T-cell (primary cell): ENCODE data around the gene MYO1D. TPM values are rescaled to one million over a fixed set of nuclear protein-coding genes. Genes with fewer than 3 reads are reported as not detected.

Source experiments
- ATAC-seq, 4 experiments: fragments of 200-7000 bp in 3 of 4; fragments of 150-1000 bp in 1 of 4; cut with Tn5 transposase; replicated peaks in 1 of 4; 1 replicate in 3 of 4; 2 replicates in 1 of 4; pipeline ENCODE4 v1.10.0; 2021; ENCODE audit warnings: moderate library complexity in 3 of 4, mild to moderate bottlenecking in 2 of 4, moderate number of reproducible peaks in 1 of 4
- CTCF ChIA-PET, 2 donors: fragments of 300-600 bp; sonication (Branson Sonifier 250); formaldehyde crosslinking; loops; one replicate each; lab custom pipeline; 2022; ENCODE audit warnings: antibody characterized with exemption in 2 of 2; lab: Charles Lee
- POLR2A ChIA-PET, 2 donors: fragments of 300-600 bp; sonication (Branson Sonifier 250); formaldehyde crosslinking; loops; one replicate each; lab custom pipeline; 2022; ENCODE audit warnings: antibody characterized with exemption in 2 of 2; lab: Charles Lee
- DNase-seq, 35 experiments: peaks; one replicate each; pipeline versions ENCODE4 v3.0.0 to v3.0.0-alpha.2; 2013 to 2023
- H3K27ac ChIP-seq: one replicate; pipeline ENCODE4 v1.5.1; 2013; ENCODE audit warnings: low read length
- H3K27me3 ChIP-seq, 2 experiments: replicated peaks in 1 of 2; 1 replicate in 1 of 2; 2 replicates in 1 of 2; pipeline versions ENCODE4 v1.6.1 to v1.7.0; 2013; ENCODE audit warnings: low read length in 1 of 2, mixed read lengths in 1 of 2; ENCODE audit not compliant: control insufficient read depth in 2 of 2, insufficient read depth in 2 of 2; ENCODE audit errors: extremely low read depth in 1 of 2
- H3K36me3 ChIP-seq, 2 donors: 1 replicate in 1 of 2; 2 replicates in 1 of 2; pipeline versions ENCODE4 v1.6.1 to v1.7.0; 2013; ENCODE audit warnings: low read length in 1 of 2; ENCODE audit not compliant: control insufficient read depth in 2 of 2, insufficient read depth in 1 of 2; ENCODE audit errors: extremely low read depth in 1 of 2
- H3K4me1 ChIP-seq, 2 experiments: 1 replicate in 1 of 2; 2 replicates in 1 of 2; pipeline versions ENCODE4 v1.6.1 to v1.7.0; 2013; ENCODE audit warnings: low read length in 2 of 2, mixed read lengths in 1 of 2; ENCODE audit not compliant: insufficient read depth in 2 of 2, control insufficient read depth in 1 of 2; ENCODE audit errors: extremely low read depth in 1 of 2
- H3K4me3 ChIP-seq, 2 donors: 1 replicate in 1 of 2; 2 replicates in 1 of 2; pipeline versions ENCODE4 v1.5.1 to v1.7.0; 2013; ENCODE audit warnings: mild to moderate bottlenecking in 2 of 2, low read length in 1 of 2, moderate library complexity in 1 of 2; ENCODE audit not compliant: control insufficient read depth in 1 of 2; ENCODE audit errors: extremely low read depth in 1 of 2
- H3K9me3 ChIP-seq: 2 replicates; pipeline ENCODE4 v1.7.0; 2013
- H3K27ac Mint-ChIP-seq, 2 donors: one replicate each; pipeline ENCODE4 v1.8.0; 2020 to 2021; ENCODE audit warnings: mild to moderate bottlenecking in 2 of 2, mixed read lengths in 2 of 2
- H3K27me3 Mint-ChIP-seq, 2 donors: one replicate each; pipeline ENCODE4 v1.8.0; 2021 to 2022; ENCODE audit warnings: mixed read lengths in 2 of 2
- H3K36me3 Mint-ChIP-seq: one replicate; pipeline ENCODE4 v1.8.0; 2021; ENCODE audit warnings: mixed read lengths
- H3K4me1 Mint-ChIP-seq, 3 donors: one replicate each; pipeline ENCODE4 v1.8.0; 2020 to 2022; ENCODE audit warnings: mixed read lengths in 3 of 3, mild to moderate bottlenecking in 1 of 3
- H3K4me3 Mint-ChIP-seq, 3 donors: one replicate each; pipeline ENCODE4 v1.8.0; 2020 to 2022; ENCODE audit warnings: mild to moderate bottlenecking in 3 of 3, mixed read lengths in 3 of 3, moderate library complexity in 3 of 3
- H3K9me3 Mint-ChIP-seq, 3 donors: one replicate each; pipeline ENCODE4 v1.8.0; 2020 to 2022; ENCODE audit warnings: mixed read lengths in 3 of 3
- WGBS: methylation state at CpG from one replicate; pipeline ENCODE4 v1.1.5; 2013; ENCODE audit warnings: missing lambda C conversion rate; ENCODE audit not compliant: insufficient coverage; 5-methylcytosine and 5-hydroxymethylcytosine counted together
- total RNA-seq, 35 experiments: library from RNA in 6 of 35; stranded (reverse) in 6 of 35; fragments of 120-200 nt in 1 of 35; gene quantifications; one replicate each; pipeline versions ENCODE4 v1.2.1 to v1.2.4 and lab custom pipeline; 2013 to 2026

The MYO1D gene
- total RNA-seq, 5 donors from 2014 or later (not counting 1 experiment from before 2014, with no cell fraction given) = 8.3 to 11.1 (median 9.5) TPM

DNA sequence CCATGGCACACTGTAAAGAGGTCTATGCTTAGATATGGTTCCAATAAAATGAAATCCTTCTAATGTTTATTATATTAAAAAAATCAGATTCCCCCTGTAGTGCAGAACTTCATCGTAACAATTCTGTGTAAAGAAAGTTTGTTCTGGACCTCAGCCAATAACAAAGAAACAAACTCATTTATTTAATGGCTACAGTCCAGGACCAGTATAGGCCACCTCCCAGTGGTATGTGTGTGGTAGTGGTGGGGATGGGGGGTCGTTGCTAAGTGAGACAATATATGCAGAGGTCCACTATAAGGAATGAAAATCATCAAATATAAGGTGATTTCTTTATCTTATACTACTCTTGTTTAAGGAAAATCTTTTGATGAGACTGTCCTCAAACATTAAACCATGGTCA lies 253.7 kb downstream of the MYO1D start:
- no CpG with 5 or more reads among the region's 2 CpGs for WGBS
- ChIA-PET POLR2A (no interaction called here), CTCF (no interaction called here)
- Mint-ChIP-seq H3K36me3 (no peaks in the 10 kb centered on the region), H3K4me3 (no peak overlapping the region), H3K4me1 (no peaks in the 10 kb centered on the region), H3K9me3 (no peaks in the 10 kb centered on the region), H3K27me3 (no peaks in the 10 kb centered on the region), H3K27ac (no peak overlapping the region)
- DNase-seq = no peak
- Histone ChIP-seq H3K27me3 (no peaks in the 10 kb centered on the region), H3K4me3 (no peak overlapping the region), H3K9me3 (no peaks in the 10 kb centered on the region), H3K36me3 (no peaks in the 10 kb centered on the region), H3K27ac (no peak overlapping the region), H3K4me1 (no peaks in the 10 kb centered on the region)
- ATAC-seq = no peak

- Histone ChIP-seq H3K9me3 (no peaks in the 10 kb centered on the region), H3K4me3 (no peak overlapping the region), H3K36me3 (no peaks in the 10 kb centered on the region), H3K4me1 (no peaks in the 10 kb centered on the region), H3K27me3 (no peaks in the 10 kb centered on the region), H3K27ac (no peak overlapping the region)
- H3K4me3 Mint-ChIP-seq = no peak overlapping the region
- no peak for DNase-seq
- CTCF ChIA-PET = no interaction called here
- no peaks in the 10 kb centered on the region for H3K27me3 Mint-ChIP-seq
- ATAC-seq = no peak
- H3K36me3 Mint-ChIP-seq = no peaks in the 10 kb centered on the region
- 79% methylated on average over 2 of the region's 4 CpGs for WGBS
- no peaks in the 10 kb centered on the region for H3K4me1 Mint-ChIP-seq
- POLR2A ChIA-PET = no interaction called here
- H3K9me3 Mint-ChIP-seq = no peaks in the 10 kb centered on the region
- no peak overlapping the region for H3K27ac Mint-ChIP-seq
Measured at GRCh38 chr17:32622540-32622939, 254.4 kb downstream of the MYO1D start.

DNA sequence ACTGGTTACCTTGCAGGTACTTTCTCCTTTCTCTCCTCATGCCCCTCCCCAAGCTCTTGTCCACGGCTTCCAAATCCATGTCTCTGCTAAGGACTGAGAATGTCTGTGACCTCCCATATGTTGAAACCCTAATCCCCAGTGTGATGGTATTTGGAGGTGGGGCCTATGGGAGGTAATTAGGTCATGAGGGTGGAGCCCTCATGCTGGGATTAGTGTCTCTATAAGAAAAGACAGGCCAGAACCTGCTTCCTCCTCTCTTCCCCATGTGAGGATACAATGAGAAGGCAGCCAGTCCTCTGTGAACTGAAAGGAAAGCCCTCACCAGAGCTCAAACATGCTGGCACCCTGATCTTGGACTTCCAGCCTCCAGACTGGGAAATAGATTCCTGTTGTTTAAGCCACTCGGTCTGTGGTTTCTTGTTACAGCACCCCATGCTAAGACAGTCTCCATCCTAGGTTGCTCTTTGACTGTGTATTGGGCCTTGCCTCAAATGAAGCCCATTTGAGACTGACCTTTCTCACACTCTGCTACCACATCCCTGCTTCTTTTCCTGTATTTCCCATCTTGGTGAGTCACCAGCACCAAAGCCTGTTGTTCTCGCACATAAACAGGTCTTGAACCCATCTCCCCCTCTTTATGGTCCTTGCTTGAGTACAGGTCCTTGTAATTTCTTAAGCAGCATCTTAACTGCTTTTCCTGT lies 255.2 kb downstream of the MYO1D start:
- H3K27me3 Mint-ChIP-seq = no peaks in the 10 kb centered on the region
- H3K4me3 Mint-ChIP-seq = no peak overlapping the region
- no peaks in the 10 kb centered on the region for H3K9me3 ChIP-seq
- no peaks in the 10 kb centered on the region for H3K4me1 ChIP-seq
- DNase-seq (no peak), ATAC-seq (no peak)
- H3K4me1 Mint-ChIP-seq = no peaks in the 10 kb centered on the region
- 94% methylated on average over 2 of the region's 3 CpGs for WGBS
- POLR2A ChIA-PET = interaction anchor here in 1 of 2 donors (0.5 to 0.6 kb wide), 3 partner anchors 10 to 166 kb away, joined by 3 to 8 read pairs (median 4); no protein-coding TSS in a partner anchor
- no peak overlapping the region for H3K27ac ChIP-seq
- H3K9me3 Mint-ChIP-seq = no peaks in the 10 kb centered on the region
- H3K27ac Mint-ChIP-seq = no peak overlapping the region
- no peaks in the 10 kb centered on the region for H3K36me3 Mint-ChIP-seq
- H3K4me3 ChIP-seq = no peak overlapping the region
- CTCF ChIA-PET = interaction anchor here in 1 of 2 donors (0.6 kb wide), 1 partner anchor 127 kb away, joined by 3 read pairs; no protein-coding TSS in a partner anchor
- no peaks in the 10 kb centered on the region for H3K36me3 ChIP-seq
- no peaks in the 10 kb centered on the region for H3K27me3 ChIP-seq

DNA sequence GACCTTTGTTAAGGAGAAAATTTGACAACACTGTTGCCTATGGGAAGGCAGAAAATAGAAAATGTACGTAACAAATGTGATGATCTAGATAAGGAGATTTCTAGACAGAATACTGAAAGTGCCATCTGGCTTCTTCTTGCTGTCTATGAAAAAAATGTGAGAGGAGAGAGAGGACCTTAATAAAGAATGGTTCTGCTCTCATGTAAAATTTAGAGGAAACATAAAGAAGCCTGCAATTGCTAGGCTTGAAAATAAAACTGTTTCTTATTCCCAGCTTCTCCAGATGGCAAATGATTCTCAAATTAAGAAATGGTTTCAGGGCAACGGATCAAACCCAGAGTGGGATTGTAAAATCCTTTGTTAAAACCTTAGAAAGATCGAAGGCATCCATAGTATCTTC lies 261.6 kb downstream of the MYO1D start:
- DNase-seq (no peak), ATAC-seq (no peak)
- no peaks in the 10 kb centered on the region for H3K9me3 Mint-ChIP-seq
- Histone ChIP-seq H3K9me3 (no peaks in the 10 kb centered on the region), H3K27ac (no peak overlapping the region), H3K27me3 (no peaks in the 10 kb centered on the region), H3K4me1 (no peaks in the 10 kb centered on the region), H3K36me3 (no peaks in the 10 kb centered on the region), H3K4me3 (no peak overlapping the region)
- POLR2A ChIA-PET = no interaction called here
- no peaks in the 10 kb centered on the region for H3K27me3 Mint-ChIP-seq
- H3K4me3 Mint-ChIP-seq = no peak overlapping the region
- 91% methylated on average over 3 of the region's 3 CpGs for WGBS
- CTCF ChIA-PET = interaction anchor here in 1 of 2 donors (0.7 kb wide), 1 partner anchor 17 kb away, joined by 3 read pairs; no protein-coding TSS in a partner anchor
- H3K36me3 Mint-ChIP-seq = no peaks in the 10 kb centered on the region
- H3K27ac Mint-ChIP-seq = no peak overlapping the region
- H3K4me1 Mint-ChIP-seq = no peaks in the 10 kb centered on the region

GRCh38 chr17:32610943-32611342 lies 266.0 kb downstream of the MYO1D start:
- H3K27ac Mint-ChIP-seq = no peak overlapping the region
- DNase-seq = no peak
- no peak for ATAC-seq
- ChIA-PET CTCF (interaction anchor here in 1 of 2 donors (1.4 kb wide), 1 partner anchor 127 kb away, joined by 3 read pairs; no protein-coding TSS in a partner anchor), POLR2A (no interaction called here)
- H3K27me3 ChIP-seq = no peaks in the 10 kb centered on the region
- no peak overlapping the region for H3K4me3 ChIP-seq
- H3K4me1 ChIP-seq = no peaks in the 10 kb centered on the region
- no peaks in the 10 kb centered on the region for H3K27me3 Mint-ChIP-seq
- H3K4me1 Mint-ChIP-seq = peaks cover 6 to 9% (median 6%) of the 10 kb centered on the region in 3 donors
- no peaks in the 10 kb centered on the region for H3K9me3 ChIP-seq
- no peaks in the 10 kb centered on the region for H3K36me3 ChIP-seq
- no CpG with 5 or more reads among the region's 6 CpGs for WGBS
- no peaks in the 10 kb centered on the region for H3K9me3 Mint-ChIP-seq
- H3K4me3 Mint-ChIP-seq = no peak overlapping the region
- H3K36me3 Mint-ChIP-seq = no peaks in the 10 kb centered on the region
- no peak overlapping the region for H3K27ac ChIP-seq

- Histone ChIP-seq H3K36me3 (no peaks in the 10 kb centered on the region), H3K4me3 (no peak overlapping the region), H3K4me1 (no peaks in the 10 kb centered on the region), H3K9me3 (no peaks in the 10 kb centered on the region), H3K27ac (no peak overlapping the region), H3K27me3 (no peaks in the 10 kb centered on the region)
- Mint-ChIP-seq H3K36me3 (no peaks in the 10 kb centered on the region), H3K27me3 (peaks cover 0 to 2% of the 10 kb centered on the region in 2 donors), H3K4me1 (peaks cover 6 to 9% (median 6%) of the 10 kb centered on the region in 3 donors), H3K4me3 (no peak overlapping the region), H3K27ac (no peak overlapping the region), H3K9me3 (no peaks in the 10 kb centered on the region)
- ChIA-PET POLR2A (no interaction called here), CTCF (no interaction called here)
- no CpG with 5 or more reads among the region's 7 CpGs for WGBS
- ATAC-seq = no peak
- DNase-seq = no peak
Measured at GRCh38 chr17:32609884-32610650, 266.9 kb downstream of the MYO1D start.
